ENCODE measurements around the gene ZNF273.

GRCh38 chr7:64869121-64869725, 33.9 kb upstream of the ZNF273 start:
- TF ChIP-seq ARNTL (CRISPR knock-in tag; IDR thresholded peaks at IDR 0.05; ENCODE audit: borderline replicate concordance, low read depth) (no peak), TOX (CRISPR knock-in tag; IDR thresholded peaks at IDR 0.05; ENCODE audit: borderline replicate concordance) (no peak), ZNF70 (CRISPR knock-in tag; IDR thresholded peaks at IDR 0.05) (no peak), ZFP30 (CRISPR knock-in tag; IDR thresholded peaks at IDR 0.05) (no peak), ESRRG (CRISPR knock-in tag; IDR thresholded peaks at IDR 0.05) (no peak), ZFP3 (CRISPR knock-in tag; IDR thresholded peaks at IDR 0.05) (no peak), CSDC2 (CRISPR knock-in tag; IDR thresholded peaks at IDR 0.05) (no peak), PATZ1 (CRISPR knock-in tag; IDR thresholded peaks at IDR 0.05; ENCODE audit: borderline replicate concordance) (no peak), RARB (CRISPR knock-in tag; IDR thresholded peaks at IDR 0.05) (no peak), CREB5 (CRISPR knock-in tag; IDR thresholded peaks at IDR 0.05; ENCODE audit: low read depth) (no peak)

All from SK-N-SH treated with all-trans-retinoic acid at 6 μM for 48 hours (cell line).